HEK293 (cell line): ENCODE measurements around the gene UBA52.

Source experiments
- EGR2 ChIP-seq: fragments of 450-650 bp; formaldehyde crosslinking; IDR thresholded peaks from 2 replicates; pipeline ENCODE4 v1.5.1; 2016; ENCODE audit warnings: low read depth, missing biosample characterization, missing genetic modification characterization
- GLIS1 ChIP-seq: fragments of 450-650 bp; formaldehyde crosslinking; IDR thresholded peaks from 2 replicates; pipeline ENCODE4 v1.5.1; 2016; ENCODE audit warnings: missing biosample characterization, missing genetic modification characterization
- HOXC10 ChIP-seq: sonication (generic); formaldehyde crosslinking; IDR thresholded peaks from 2 replicates; pipeline ENCODE4 v1.8.1; 2023; ENCODE audit warnings: mild to moderate bottlenecking, missing genetic modification reagents
- SP2 ChIP-seq: fragments of 450-650 bp; formaldehyde crosslinking; IDR thresholded peaks from 2 replicates; pipeline ENCODE4 v1.5.1; 2016; ENCODE audit warnings: missing biosample characterization, missing genetic modification characterization
- WT1 ChIP-seq: fragments of 450-650 bp; formaldehyde crosslinking; IDR thresholded peaks from 2 replicates; pipeline ENCODE4 v1.5.1; 2016; ENCODE audit warnings: missing biosample characterization, missing genetic modification characterization
- YY2 ChIP-seq: fragments of 450-650 bp; formaldehyde crosslinking; IDR thresholded peaks from 2 replicates; pipeline ENCODE4 v1.5.1; 2016; ENCODE audit warnings: missing biosample characterization, missing genetic modification characterization
- ZBTB20 ChIP-seq: fragments of 450-650 bp; formaldehyde crosslinking; IDR thresholded peaks from 2 replicates; pipeline ENCODE4 v1.5.1; 2016; ENCODE audit warnings: missing biosample characterization, missing genetic modification characterization
- ZBTB21 ChIP-seq: fragments of 450-650 bp; formaldehyde crosslinking; IDR thresholded peaks from 2 replicates; pipeline ENCODE4 v1.5.1; 2017; ENCODE audit warnings: missing biosample characterization, missing genetic modification characterization
- ZBTB48 ChIP-seq: fragments of 450-650 bp; formaldehyde crosslinking; IDR thresholded peaks from 2 replicates; pipeline ENCODE4 v1.5.1; 2016; ENCODE audit warnings: missing biosample characterization, missing genetic modification characterization
- ZIC2 ChIP-seq: fragments of 450-650 bp; formaldehyde crosslinking; IDR thresholded peaks from 2 replicates; pipeline ENCODE4 v1.5.1; 2016; ENCODE audit warnings: missing biosample characterization, missing genetic modification characterization
- ZNF114 ChIP-seq: fragments of 450-650 bp; formaldehyde crosslinking; IDR thresholded peaks from 2 replicates; pipeline ENCODE4 v1.5.0; 2017; ENCODE audit warnings: missing biosample characterization, missing genetic modification characterization
- ZNF157 ChIP-seq: fragments of 450-650 bp; formaldehyde crosslinking; IDR thresholded peaks from 2 replicates; pipeline ENCODE4 v1.5.1; 2016; ENCODE audit warnings: missing biosample characterization, missing genetic modification characterization
- ZNF174 ChIP-seq: fragments of 450-650 bp; formaldehyde crosslinking; IDR thresholded peaks from 2 replicates; pipeline ENCODE4 v1.5.0; 2017; ENCODE audit warnings: missing biosample characterization, mild to moderate bottlenecking, missing genetic modification characterization
- ZNF184 ChIP-seq: fragments of 450-650 bp; IDR thresholded peaks from 2 replicates; pipeline ENCODE4 v1.5.1; 2018; ENCODE audit warnings: missing biosample characterization, mild to moderate bottlenecking, missing genetic modification characterization
- ZNF223 ChIP-seq: fragments of 450-650 bp; formaldehyde crosslinking; IDR thresholded peaks from 2 replicates; pipeline ENCODE4 v1.5.1; 2016; ENCODE audit warnings: missing biosample characterization, missing genetic modification characterization
- ZNF23 ChIP-seq: fragments of 450-650 bp; formaldehyde crosslinking; IDR thresholded peaks from 2 replicates; pipeline ENCODE4 v1.5.1; 2016; ENCODE audit warnings: missing biosample characterization, missing genetic modification characterization, borderline replicate concordance
- ZNF248 ChIP-seq: fragments of 450-650 bp; formaldehyde crosslinking; IDR thresholded peaks from 2 replicates; pipeline ENCODE4 v1.5.1; 2017; ENCODE audit warnings: missing biosample characterization, missing genetic modification characterization
- ZNF324 ChIP-seq: fragments of 450-650 bp; formaldehyde crosslinking; IDR thresholded peaks from 2 replicates; pipeline ENCODE4 v1.5.1; 2016; ENCODE audit warnings: missing biosample characterization, missing genetic modification characterization
- ZNF366 ChIP-seq: fragments of 450-650 bp; formaldehyde crosslinking; conservative IDR thresholded peaks from 2 replicates; pipeline ENCODE4 v1.5.1; 2016; ENCODE audit warnings: missing biosample characterization, missing genetic modification characterization
- ZNF433 ChIP-seq: fragments of 450-650 bp; formaldehyde crosslinking; IDR thresholded peaks from 2 replicates; pipeline ENCODE4 v1.5.1; 2016; ENCODE audit warnings: missing biosample characterization, missing genetic modification characterization, low read depth
- ZNF510 ChIP-seq: fragments of 450-650 bp; formaldehyde crosslinking; IDR thresholded peaks from 2 replicates; pipeline ENCODE4 v1.5.1; 2018; ENCODE audit warnings: mild to moderate bottlenecking, missing genetic modification characterization, missing biosample characterization; ENCODE audit not compliant: insufficient replicate concordance
- ZNF530 ChIP-seq: fragments of 450-650 bp; formaldehyde crosslinking; IDR thresholded peaks from 2 replicates; pipeline ENCODE4 v1.5.1; 2016; ENCODE audit warnings: low read depth, missing biosample characterization, missing genetic modification characterization
- ZNF621 ChIP-seq: fragments of 450-650 bp; formaldehyde crosslinking; IDR thresholded peaks from 2 replicates; pipeline ENCODE4 v1.5.1; 2017; ENCODE audit warnings: missing biosample characterization, missing genetic modification characterization
- ZNF629 ChIP-seq: fragments of 450-650 bp; formaldehyde crosslinking; IDR thresholded peaks from 2 replicates; pipeline ENCODE4 v1.5.1; 2017; ENCODE audit warnings: missing biosample characterization, missing genetic modification characterization
- ZNF654 ChIP-seq: fragments of 450-650 bp; formaldehyde crosslinking; IDR thresholded peaks from 2 replicates; pipeline ENCODE4 v1.5.1; 2016; ENCODE audit warnings: low read depth, missing biosample characterization, missing genetic modification characterization
- ZNF658 ChIP-seq: fragments of 450-650 bp; formaldehyde crosslinking; IDR thresholded peaks from 2 replicates; pipeline ENCODE4; 2016; ENCODE audit warnings: missing biosample characterization, missing genetic modification characterization
- ZNF660 ChIP-seq: fragments of 450-650 bp; IDR thresholded peaks from 2 replicates; pipeline ENCODE4 v1.5.1; 2018; ENCODE audit warnings: missing biosample characterization, mild to moderate bottlenecking, missing genetic modification characterization
- ZNF664 ChIP-seq: fragments of 450-650 bp; formaldehyde crosslinking; IDR thresholded peaks from 2 replicates; pipeline ENCODE4 v1.5.1; 2016; ENCODE audit warnings: missing biosample characterization, missing genetic modification characterization
- ZNF670 ChIP-seq: fragments of 450-650 bp; formaldehyde crosslinking; IDR thresholded peaks from 2 replicates; pipeline ENCODE4 v1.5.1; 2016; ENCODE audit warnings: missing biosample characterization, missing genetic modification characterization, low read depth
- ZNF768 ChIP-seq: fragments of 450-650 bp; formaldehyde crosslinking; IDR thresholded peaks from 2 replicates; pipeline ENCODE4 v1.5.1; 2018; ENCODE audit warnings: missing biosample characterization, mild to moderate bottlenecking, missing genetic modification characterization
- ZNF843 ChIP-seq: fragments of 450-650 bp; formaldehyde crosslinking; IDR thresholded peaks from 2 replicates; pipeline ENCODE4 v1.5.1; 2016; ENCODE audit warnings: missing biosample characterization, missing genetic modification characterization
- ZSCAN30 ChIP-seq: fragments of 450-650 bp; IDR thresholded peaks from 2 replicates; pipeline ENCODE4 v1.5.1; 2018; ENCODE audit warnings: missing biosample characterization, mild to moderate bottlenecking, missing genetic modification characterization, moderate library complexity
- TF ChIP-seq, protein P1 (sequence below): fragments of 450-650 bp; formaldehyde crosslinking; optimal IDR thresholded peaks from 2 replicates; pipeline ENCODE3; 2016; ENCODE audit warnings: missing biosample characterization, mild to moderate bottlenecking, missing genetic modification characterization
- TF ChIP-seq, protein P2 (sequence below): fragments of 450-650 bp; formaldehyde crosslinking; IDR thresholded peaks from 2 replicates; pipeline ENCODE4 v1.5.1; 2016; ENCODE audit warnings: missing biosample characterization, missing genetic modification characterization, low read depth
- TF ChIP-seq, protein P3 (sequence below): fragments of 450-650 bp; IDR thresholded peaks from 2 replicates; pipeline ENCODE4 v1.5.1; 2018; ENCODE audit warnings: missing biosample characterization, mild to moderate bottlenecking, missing genetic modification characterization
- TF ChIP-seq, protein P4 (sequence below): fragments of 450-650 bp; formaldehyde crosslinking; IDR thresholded peaks from 2 replicates; pipeline ENCODE4 v1.5.1; 2016; ENCODE audit warnings: missing biosample characterization, missing genetic modification characterization

UBA52 gene

DNA sequence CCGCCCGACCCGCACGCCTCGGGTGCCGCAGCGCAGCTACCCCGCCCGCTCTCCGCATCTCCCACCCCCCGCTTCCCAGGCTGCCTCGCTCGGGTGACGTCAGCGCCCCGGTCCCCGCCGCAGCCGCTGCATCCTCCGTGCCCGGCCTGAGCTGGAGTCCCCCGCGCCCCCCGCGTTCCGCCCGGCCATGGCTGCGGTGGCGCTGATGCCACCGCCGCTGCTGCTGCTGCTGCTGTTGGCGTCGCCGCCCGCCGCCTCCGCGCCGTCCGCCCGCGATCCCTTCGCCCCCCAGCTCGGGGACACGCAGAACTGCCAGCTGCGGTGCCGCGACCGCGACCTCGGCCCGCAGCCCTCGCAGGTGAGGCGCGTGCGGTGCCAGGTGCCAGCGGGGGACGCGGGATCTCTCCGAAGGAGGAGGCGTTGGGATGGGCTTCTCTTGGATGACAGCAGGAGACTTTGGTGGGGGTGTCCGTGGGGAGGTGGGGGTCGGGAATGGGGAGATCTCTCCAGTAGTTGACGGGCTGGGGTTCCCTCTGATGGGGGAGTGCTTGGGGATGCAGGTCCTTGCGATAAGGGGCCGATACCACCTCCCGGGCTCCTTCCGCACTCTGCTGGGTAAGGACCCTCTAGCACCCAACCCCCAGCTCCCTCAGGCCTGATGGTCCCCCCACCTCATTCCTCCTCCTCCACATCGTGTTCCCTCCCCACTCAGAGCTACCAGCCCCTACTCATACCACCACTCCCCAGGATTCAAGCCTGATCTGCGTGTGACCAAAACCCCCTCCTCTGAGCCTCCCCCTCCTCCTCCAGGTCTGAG lies 41.3 kb downstream of the UBA52 start, which contains the start of gene TMEM59L (continued):
- TF ChIP-seq ZNF184 (tag by site-specific recombination) (peak; percentile 49; the same call in 1 of the 2 replicates), ZIC2 (tag by site-specific recombination) (no peak), ZNF664 (tag by site-specific recombination) (no peak), ZNF174 (tag by site-specific recombination) (no peak), EGR2 (tag by site-specific recombination) (peak; percentile 66), ZNF621 (no peak), ZNF658 (tag by site-specific recombination) (no peak), ZNF660 (tag by site-specific recombination) (no peak; the same call in 1 of the 2 replicates), ZNF670 (tag by site-specific recombination) (no peak), ZNF629 (tag by site-specific recombination) (0 out of 2 replicates have a peak, but pooled peaks have one; percentile 16), ZNF157 (no peak), SP2 (tag by site-specific recombination) (peak; percentile 34), ZNF114 (tag by site-specific recombination) (no peak), ZNF530 (tag by site-specific recombination) (no peak), ZNF654 (tag by site-specific recombination) (no peak), ZNF23 (no peak), ZNF223 (tag by site-specific recombination) (no peak), ZNF366 (tag by site-specific recombination) (0 out of 2 replicates have a peak, but pooled peaks have one; percentile 11), ZNF768 (tag by site-specific recombination) (no peak), YY2 (tag by site-specific recombination) (no peak), ZBTB20 (tag by site-specific recombination) (no peak), ZSCAN30 (tag by site-specific recombination) (0 out of 2 replicates have a peak, but pooled peaks have one; percentile 56), ZNF433 (no peak), ZBTB48 (tag by site-specific recombination) (peak; percentile 1; the same call in 1 of the 2 replicates), ZNF510 (tag by site-specific recombination) (no peak), GLIS1 (tag by site-specific recombination) (peak; percentile 18), ZBTB21 (tag by site-specific recombination) (0 out of 2 replicates have a peak, but pooled peaks have one; percentile 0), ZNF324 (tag by site-specific recombination) (no peak), ZNF843 (tag by site-specific recombination) (no peak), ZNF248 (no peak), HOXC10 (CRISPR knock-in tag) (no peak), WT1 (tag by site-specific recombination) (no peak)
- TF ChIP-seq, protein P1, sequence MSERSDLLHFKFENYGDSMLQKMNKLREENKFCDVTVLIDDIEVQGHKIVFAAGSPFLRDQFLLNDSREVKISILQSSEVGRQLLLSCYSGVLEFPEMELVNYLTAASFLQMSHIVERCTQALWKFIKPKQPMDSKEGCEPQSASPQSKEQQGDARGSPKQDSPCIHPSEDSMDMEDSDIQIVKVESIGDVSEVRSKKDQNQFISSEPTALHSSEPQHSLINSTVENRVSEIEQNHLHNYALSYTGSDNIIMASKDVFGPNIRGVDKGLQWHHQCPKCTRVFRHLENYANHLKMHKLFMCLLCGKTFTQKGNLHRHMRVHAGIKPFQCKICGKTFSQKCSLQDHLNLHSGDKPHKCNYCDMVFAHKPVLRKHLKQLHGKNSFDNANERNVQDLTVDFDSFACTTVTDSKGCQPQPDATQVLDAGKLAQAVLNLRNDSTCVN, result peak; percentile 55
- TF ChIP-seq, protein P2, sequence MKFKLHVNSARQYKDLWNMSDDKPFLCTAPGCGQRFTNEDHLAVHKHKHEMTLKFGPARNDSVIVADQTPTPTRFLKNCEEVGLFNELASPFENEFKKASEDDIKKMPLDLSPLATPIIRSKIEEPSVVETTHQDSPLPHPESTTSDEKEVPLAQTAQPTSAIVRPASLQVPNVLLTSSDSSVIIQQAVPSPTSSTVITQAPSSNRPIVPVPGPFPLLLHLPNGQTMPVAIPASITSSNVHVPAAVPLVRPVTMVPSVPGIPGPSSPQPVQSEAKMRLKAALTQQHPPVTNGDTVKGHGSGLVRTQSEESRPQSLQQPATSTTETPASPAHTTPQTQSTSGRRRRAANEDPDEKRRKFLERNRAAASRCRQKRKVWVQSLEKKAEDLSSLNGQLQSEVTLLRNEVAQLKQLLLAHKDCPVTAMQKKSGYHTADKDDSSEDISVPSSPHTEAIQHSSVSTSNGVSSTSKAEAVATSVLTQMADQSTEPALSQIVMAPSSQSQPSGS (tag by site-specific recombination), result peak; percentile 86
- TF ChIP-seq, protein P3, sequence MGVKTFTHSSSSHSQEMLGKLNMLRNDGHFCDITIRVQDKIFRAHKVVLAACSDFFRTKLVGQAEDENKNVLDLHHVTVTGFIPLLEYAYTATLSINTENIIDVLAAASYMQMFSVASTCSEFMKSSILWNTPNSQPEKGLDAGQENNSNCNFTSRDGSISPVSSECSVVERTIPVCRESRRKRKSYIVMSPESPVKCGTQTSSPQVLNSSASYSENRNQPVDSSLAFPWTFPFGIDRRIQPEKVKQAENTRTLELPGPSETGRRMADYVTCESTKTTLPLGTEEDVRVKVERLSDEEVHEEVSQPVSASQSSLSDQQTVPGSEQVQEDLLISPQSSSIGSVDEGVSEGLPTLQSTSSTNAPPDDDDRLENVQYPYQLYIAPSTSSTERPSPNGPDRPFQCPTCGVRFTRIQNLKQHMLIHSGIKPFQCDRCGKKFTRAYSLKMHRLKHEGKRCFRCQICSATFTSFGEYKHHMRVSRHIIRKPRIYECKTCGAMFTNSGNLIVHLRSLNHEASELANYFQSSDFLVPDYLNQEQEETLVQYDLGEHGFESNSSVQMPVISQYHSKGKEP, result peak; percentile 71
- TF ChIP-seq, protein P4, sequence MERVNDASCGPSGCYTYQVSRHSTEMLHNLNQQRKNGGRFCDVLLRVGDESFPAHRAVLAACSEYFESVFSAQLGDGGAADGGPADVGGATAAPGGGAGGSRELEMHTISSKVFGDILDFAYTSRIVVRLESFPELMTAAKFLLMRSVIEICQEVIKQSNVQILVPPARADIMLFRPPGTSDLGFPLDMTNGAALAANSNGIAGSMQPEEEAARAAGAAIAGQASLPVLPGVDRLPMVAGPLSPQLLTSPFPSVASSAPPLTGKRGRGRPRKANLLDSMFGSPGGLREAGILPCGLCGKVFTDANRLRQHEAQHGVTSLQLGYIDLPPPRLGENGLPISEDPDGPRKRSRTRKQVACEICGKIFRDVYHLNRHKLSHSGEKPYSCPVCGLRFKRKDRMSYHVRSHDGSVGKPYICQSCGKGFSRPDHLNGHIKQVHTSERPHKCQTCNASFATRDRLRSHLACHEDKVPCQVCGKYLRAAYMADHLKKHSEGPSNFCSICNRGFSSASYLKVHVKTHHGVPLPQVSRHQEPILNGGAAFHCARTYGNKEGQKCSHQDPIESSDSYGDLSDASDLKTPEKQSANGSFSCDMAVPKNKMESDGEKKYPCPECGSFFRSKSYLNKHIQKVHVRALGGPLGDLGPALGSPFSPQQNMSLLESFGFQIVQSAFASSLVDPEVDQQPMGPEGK (tag by site-specific recombination), result peak; percentile 75; the same call in 1 of the 2 replicates
